DMS 273 (cell line): ENCODE data around the gene VMAC.

Experiments used
- DNase-seq: peaks from one replicate; lab custom pipeline; 2025; ENCODE audit not compliant: unreplicated experiment; lab: John Stamatoyannopoulos, UW

VMAC gene

DNA sequence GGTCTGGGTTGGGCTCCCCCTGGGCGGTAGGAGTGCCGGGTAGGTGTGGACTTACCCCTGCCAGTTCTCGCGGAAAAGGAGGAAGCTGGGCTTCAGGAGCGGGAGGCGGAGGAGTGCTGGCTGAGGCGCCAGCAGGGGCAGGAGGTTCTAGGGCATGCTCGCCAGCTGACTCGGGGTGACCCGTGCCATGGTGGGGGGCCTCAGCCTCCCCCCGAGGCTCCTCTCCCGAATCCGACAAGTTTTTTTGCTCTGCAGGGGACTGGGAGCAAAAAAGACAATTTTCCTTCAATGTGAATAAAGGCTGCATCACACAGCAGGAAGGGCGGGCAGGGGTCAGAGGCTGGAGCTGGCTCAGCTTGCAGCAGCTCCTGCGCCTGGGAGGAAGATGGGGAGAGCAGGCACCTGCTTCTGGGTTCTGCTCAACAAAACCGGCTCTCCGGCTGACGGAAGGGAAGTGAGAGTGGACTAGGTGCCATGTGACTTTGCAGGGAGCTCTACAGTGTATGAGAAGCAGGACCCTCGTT lies 46.7 kb downstream of the VMAC start:
- no peak for DNase-seq

DNA sequence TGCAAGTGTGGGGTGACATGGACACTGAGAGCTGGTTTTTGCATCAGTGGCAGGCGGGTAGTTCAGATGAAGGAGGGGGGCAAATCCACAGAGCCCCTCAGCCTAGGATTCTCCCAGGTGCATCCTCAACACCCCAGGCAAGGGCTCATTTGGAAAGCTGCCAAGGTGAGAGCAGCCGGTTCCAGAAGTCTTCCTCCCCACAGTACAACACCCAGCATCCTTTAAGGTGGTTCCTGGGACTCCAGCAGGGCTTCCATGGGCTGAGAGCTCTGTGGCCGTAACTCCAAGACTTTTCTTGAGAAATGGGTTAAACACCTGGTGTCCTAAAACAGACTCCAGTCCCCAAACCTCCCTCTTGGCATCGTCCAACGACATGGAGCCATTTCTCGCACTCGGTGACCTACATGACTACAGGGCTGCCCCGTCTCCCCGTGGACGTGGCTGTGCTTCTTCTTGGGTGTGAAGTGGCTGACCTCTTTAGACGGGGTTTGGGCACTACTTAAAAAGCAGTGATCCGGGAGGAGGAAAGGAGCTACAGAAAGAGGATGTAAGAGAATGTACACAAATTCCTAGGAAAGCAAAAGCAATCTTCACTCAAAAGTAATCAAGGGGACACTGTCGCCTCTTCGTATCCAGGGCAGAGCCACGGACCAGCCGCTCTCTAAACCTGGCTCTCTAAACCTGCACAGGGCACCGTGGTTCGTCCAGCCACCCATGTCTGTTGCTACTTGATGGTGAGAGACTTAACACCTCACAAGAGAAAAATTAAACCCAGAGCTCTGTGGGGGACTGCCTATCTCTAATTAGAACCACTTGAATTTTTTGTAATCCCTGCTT lies 47.7 kb downstream of the VMAC start:
- no peak for DNase-seq

DNA sequence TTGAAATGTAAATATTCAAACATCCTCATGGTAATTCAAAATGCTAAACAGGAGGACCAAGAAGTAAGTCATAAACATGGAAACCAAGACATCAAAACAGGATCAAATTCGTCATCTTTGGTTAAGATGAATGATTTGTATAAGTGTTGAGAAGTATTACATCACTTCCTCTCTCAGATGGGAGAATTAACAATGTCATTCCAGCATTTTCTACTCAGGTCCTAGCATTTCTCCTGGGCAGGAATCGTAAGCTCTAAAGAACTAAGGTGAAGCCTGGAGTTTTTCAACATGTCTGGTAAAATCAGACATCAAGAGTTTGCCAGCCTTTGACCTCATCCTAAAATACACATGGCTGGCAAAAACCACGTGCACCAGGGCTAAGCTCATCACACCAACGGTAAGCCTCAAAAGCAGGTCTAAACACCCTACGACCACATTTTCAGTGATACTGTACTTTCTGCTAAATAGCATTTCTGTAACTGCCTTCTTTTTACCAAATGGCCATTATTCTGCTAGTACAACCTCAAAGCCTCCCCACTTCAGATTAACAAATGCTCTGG lies 48.4 kb downstream of the VMAC start:
- DNase-seq: no peak

DNA sequence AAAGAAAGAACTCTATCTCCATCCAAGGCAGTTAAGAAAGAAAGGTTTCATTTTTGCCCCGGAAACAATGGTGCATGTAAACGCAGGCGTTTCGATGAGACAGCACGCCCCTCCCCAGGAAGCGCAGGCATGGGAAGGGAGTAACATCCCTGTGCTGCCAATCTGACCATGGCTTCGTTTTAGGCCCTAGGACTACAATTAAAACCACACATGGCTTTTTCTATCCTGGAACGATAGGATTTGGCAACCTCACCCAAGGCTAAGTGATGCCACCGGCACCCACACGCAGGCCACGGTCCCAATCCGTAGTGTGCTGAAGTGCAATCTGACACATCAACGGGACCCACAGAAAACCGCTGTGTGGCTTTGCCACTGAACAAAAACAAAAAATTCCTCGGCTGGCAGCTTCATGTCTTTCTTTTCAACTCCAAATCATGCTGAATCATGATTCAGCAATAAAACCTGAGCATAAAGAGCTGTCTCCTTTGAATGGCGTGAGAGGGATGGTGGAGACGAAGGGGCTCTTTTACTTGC lies 49.1 kb downstream of the VMAC start:
- DNase-seq: no peak

DNA sequence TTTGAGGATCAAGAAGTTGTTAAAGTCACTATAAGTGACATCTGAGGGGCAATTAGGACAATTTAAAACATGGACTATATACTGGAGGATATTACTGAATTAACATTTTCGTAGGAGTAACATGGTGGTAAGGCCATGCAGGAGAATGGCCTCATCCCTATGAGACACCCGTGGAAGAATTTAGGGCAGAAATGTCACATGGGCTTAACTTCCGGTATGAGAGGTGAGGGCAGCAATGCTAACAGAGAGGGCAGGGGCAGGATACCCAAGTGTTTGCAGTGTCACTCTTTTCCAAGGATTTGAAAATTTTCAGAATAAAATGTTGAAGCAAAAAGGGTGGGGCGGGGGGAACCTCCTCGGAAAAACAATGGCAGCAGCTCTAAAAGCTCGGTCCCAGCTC lies 49.6 kb downstream of the VMAC start:
- no peak for DNase-seq

DNA sequence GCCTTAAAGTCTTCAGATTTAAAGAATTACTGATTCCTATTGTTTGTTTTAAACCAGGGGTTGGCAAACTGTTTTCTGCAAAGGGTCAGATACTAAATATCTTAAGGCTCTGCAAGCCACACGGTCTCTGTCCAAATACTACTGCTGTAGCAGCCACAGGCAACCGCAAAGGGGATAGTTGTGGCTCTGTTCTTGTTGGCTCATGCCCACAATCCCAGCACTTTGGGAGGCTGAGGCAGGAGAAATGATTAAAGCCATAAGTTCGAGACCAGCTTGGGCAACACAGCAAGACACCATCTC lies 50.9 kb downstream of the VMAC start:
- no peak for DNase-seq

DNA sequence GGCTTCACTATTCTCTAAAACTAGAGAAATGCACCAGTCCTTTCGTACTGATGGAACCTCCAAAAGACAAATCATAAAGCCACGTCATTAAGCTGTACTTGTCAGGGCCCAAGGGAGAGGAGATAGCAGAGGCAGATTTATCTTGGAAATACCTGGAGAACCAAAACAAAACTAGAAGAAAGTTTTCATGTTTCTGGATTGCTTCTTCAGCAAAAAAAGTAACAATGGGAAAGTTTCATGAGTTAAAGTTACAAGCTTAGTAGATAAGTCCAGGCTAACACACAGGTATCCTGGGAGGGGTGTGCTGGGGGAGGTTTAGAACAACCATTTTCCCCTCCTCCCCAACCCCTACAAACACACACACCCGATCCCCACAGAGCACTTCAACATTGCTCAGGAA lies 51.7 kb downstream of the VMAC start:
- DNase-seq: no peak

DNA sequence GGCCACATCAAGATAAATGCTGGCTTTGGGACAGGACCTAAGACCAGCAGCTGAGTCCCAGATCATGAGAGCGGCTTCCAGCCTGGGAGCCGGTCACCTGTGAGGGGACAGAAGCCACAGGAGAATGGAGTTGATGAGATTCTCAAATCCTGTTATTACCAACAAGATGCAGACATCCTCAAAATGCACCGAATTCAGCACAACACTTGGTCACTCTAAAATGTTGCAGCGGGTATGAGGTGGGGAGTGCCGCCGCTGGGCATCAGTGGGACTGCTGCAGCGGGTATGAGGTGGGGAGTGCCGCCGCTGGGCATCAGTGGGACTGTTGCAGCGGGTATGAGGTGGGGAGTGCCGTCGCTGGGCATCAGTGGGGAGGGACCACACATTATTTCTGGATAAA lies 52.1 kb downstream of the VMAC start:
- no peak for DNase-seq

DNA sequence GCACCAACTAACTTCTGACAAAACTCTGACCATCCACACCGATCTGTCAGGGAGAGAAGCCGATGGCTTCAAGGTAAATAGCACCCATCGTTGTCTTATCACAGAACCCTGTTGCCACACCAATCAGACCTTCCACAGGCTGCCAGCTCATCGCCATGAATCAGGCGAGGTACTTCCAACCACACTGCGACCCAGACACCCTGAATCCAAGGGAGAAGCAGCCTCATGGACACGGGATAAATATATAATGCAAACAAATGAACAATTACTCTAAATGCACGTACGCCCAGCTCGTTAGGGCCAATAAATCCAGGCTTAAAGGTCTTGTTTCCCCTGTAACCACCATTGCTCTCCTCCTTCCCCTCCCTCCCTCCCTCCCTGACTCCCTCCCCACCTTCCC lies 52.5 kb downstream of the VMAC start:
- no peak for DNase-seq

DNA sequence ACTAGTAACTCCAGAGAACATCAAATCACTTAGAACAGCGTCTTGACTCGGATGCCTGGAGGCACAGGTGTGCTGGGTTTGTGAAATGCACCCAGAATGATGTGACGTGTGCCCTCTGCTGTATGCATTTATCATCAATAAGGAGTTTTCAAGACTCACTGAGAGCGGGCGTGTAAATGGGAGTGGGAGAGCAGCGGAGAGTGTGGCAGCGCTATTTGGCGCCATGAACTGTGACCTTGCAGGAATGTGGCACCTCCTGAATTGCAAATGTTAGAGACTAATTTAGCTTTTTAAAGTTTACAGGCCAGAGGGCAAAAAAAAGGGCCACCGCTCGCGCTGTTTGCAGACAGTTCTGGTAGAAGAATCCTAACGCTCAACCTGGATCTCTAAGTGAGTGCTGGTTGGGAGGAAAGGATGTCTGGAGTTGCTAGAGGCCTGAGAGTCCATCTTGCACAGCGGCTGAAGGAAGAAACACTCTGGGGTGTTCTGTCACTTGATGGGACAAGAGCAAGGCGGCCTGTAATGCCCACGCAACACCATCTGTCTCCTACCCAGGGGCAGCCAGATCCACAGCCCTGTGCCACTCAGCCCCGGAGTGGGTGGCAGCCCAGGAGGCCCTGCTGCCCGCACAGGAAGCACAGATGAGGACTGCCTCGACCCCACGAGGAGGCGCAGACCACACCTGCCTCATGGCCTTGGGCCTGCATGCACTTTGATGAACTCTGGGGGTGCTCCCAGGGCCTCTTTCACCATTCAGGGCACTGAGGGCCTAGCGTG lies 53.6 kb downstream of the VMAC start:
- no peak for DNase-seq

DNA sequence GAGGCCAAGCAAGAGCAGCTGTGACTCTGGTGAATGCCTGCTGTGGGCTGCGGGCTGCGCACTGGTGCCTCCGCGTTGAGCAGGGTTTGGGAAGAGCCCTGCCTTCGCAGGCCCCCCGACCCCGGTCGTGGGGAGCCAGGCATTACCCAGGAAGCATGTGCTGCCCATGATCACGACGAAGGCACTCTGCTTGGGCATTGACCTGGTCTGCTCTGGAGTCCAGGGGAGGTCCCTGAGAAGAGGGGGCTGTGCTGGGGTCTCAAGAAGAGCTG lies 54.1 kb downstream of the VMAC start:
- DNase-seq: no peak

DNA sequence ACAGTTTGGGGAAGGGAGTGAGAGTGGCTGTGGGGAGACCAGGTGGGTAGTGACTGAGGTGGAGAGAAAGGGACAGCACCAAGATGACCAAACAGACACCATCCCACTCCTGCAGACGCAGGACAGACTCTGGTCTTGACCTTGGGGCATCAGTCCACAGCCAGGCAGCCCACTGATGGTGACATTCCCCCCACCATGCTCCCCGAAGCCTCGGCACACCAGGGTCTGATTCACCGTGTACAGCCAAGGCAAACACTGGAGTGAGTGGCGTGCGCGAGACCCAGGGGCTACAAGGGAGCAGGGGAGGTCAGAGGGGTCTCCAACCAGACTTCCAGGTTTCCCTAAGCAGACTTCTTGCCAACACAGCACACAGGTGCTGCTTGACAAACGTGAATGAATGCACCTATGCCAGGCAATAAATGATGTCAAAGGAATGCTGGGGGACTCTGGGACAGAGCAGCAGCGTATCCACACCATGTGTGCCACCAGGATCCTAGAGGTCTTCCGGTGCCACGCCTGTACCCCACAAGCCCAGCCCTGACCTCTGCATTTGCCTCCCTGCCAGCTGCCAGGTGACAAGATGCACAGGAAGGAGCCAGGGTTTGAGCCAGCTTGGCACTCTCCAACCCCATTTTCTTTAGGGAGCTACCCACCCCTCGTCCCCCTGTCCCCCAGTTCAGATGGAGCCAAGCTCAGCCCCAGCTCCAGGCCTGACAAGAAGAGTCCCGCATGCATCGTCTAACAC lies 54.8 kb downstream of the VMAC start:
- no peak for DNase-seq
